B cell (primary cell): ENCODE measurements around the gene ZNF280D.

Experiments
- EZH2 ChIP-seq: IDR thresholded peaks from 2 replicates; pipeline ENCODE4 v1.6.1; 2012; ENCODE audit warnings: borderline replicate concordance, low read depth, mild to moderate bottlenecking, moderate library complexity, low read length; ENCODE audit not compliant: insufficient read depth, poor library complexity, severe bottlenecking
- TF ChIP-seq, protein P1 (sequence below): fragments of 200-600 bp; IDR thresholded peaks from one replicate; pipeline ENCODE4 v1.8.0; 2022; ENCODE audit warnings: antibody characterized with exemption, mild to moderate bottlenecking

DNA sequence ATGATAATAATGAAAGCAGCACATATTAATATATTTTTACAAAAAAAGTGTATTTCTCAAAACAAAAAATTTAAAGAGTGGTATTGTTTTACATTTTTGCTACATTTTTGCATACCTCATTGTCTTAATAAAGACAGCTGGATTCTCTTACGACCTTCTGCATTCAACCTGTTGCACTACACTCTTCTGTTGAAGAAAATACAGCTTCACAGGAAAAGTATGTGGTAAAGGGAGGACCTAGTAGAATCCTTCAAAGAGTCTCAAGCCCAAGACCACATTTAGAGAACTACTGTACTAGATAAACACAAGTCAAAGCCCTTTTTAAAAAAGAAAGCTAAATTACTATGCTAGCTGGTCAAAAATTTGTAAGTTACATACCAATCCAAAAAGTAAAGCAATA, 7.9 kb downstream of the ZNF280D start:
- TF ChIP-seq, protein P1, sequence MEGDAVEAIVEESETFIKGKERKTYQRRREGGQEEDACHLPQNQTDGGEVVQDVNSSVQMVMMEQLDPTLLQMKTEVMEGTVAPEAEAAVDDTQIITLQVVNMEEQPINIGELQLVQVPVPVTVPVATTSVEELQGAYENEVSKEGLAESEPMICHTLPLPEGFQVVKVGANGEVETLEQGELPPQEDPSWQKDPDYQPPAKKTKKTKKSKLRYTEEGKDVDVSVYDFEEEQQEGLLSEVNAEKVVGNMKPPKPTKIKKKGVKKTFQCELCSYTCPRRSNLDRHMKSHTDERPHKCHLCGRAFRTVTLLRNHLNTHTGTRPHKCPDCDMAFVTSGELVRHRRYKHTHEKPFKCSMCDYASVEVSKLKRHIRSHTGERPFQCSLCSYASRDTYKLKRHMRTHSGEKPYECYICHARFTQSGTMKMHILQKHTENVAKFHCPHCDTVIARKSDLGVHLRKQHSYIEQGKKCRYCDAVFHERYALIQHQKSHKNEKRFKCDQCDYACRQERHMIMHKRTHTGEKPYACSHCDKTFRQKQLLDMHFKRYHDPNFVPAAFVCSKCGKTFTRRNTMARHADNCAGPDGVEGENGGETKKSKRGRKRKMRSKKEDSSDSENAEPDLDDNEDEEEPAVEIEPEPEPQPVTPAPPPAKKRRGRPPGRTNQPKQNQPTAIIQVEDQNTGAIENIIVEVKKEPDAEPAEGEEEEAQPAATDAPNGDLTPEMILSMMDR: no peak
- TF ChIP-seq EZH2: no peak
